ENCODE results near the gene FRMD4A.

DNA sequence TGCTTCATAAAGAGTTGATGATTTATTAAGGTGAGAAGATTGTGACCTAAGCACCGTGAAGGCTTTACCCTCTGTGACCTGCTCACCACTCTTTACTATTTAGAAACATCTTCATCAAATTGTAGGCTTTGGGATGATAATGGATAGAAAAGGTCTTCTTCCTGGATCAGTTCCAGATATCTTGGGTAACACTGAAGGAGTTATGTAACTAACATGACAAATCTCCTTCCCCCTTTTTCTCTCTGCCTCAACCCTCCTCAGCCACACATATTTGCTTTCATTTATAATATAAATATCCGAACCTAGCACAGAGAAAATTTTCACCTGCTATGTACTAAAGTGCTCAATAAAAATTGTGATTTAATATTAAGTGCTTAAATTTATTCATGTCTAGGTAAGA lies 151.5 kb downstream of the FRMD4A start:
- TF ChIP-seq, protein P1, sequence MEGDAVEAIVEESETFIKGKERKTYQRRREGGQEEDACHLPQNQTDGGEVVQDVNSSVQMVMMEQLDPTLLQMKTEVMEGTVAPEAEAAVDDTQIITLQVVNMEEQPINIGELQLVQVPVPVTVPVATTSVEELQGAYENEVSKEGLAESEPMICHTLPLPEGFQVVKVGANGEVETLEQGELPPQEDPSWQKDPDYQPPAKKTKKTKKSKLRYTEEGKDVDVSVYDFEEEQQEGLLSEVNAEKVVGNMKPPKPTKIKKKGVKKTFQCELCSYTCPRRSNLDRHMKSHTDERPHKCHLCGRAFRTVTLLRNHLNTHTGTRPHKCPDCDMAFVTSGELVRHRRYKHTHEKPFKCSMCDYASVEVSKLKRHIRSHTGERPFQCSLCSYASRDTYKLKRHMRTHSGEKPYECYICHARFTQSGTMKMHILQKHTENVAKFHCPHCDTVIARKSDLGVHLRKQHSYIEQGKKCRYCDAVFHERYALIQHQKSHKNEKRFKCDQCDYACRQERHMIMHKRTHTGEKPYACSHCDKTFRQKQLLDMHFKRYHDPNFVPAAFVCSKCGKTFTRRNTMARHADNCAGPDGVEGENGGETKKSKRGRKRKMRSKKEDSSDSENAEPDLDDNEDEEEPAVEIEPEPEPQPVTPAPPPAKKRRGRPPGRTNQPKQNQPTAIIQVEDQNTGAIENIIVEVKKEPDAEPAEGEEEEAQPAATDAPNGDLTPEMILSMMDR (IDR thresholded peaks at IDR 0.05) = no peak
- TF ChIP-seq POLR2A (IDR thresholded peaks at IDR 0.05) = no peak

All from uterus (tissue), 2 donors.